A673 (cell line): Measurements from ENCODE around the gene GPR149.
"Not testable (repeated sequence)": the region's sequence is repeated elsewhere in the genome, so short reads cannot be mapped to it uniquely, and the experiment has no call there.

Experiments
- CTCF ChIP-seq: fragments of 300-800, 200-600 bp; sonication (generic); conservative IDR thresholded peaks from 2 replicates; pipeline ENCODE4 v1.5.1; 2017; ENCODE audit warnings: low read depth, mild to moderate bottlenecking, antibody characterized with exemption, low read length, moderate library complexity, mixed read lengths
- EZH2 ChIP-seq: fragments of 200-600 bp; sonication (generic); IDR thresholded peaks from 2 replicates; pipeline ENCODE4 v1.6.1; 2017; ENCODE audit warnings: borderline replicate concordance, low read depth, mild to moderate bottlenecking, mixed read lengths, antibody characterized with exemption, low read length; ENCODE audit not compliant: poor library complexity, severe bottlenecking

GRCh38 chr3:154439081-154439480 lies 9.1 kb upstream of the GPR149 start:
- TF ChIP-seq CTCF, EZH2: not testable (repeated sequence)
